ENCODE data around the gene HERC6. TPM values are rescaled to one million over a fixed set of nuclear protein-coding genes. Genes with fewer than 3 reads are reported as not detected.

The HERC6 gene
- total and polyA plus RNA-seq, 7 donors = 5.4 to 8.6 (median 7.4) TPM

DNA sequence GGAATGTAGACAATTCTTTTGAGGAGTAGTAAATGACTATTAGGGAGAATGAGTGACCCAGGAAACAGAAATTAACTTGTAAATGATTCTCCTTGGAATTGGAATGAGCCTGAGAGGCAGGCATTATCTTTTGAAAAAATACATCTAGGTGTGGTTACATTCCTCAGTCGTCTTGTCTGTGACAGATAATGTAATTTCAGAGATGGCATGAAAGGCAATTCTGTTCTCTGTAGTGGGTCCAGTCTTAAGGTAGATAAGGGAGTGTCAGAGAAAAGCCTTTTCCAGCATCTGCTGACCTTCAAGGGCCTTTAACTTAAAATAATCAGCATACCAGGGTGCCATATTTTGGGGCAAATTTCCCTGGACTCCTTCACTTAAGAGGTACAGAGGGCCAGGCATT, 35.1 kb downstream of the HERC6 start:
- no peak overlapping the region for H3K27ac ChIP-seq
- no peak for DNase-seq
- H3K36me3 ChIP-seq = no peaks in the 10 kb centered on the region
- no peaks in the 10 kb centered on the region for H3K9me3 ChIP-seq
- no peaks in the 10 kb centered on the region for H3K27me3 ChIP-seq
- 33 to 76% methylated on average over 1 of the region's 1 CpG for WGBS, 2 donors
- TF ChIP-seq POLR2AphosphoS5 (IDR thresholded peaks at IDR 0.05) = no peak
- TF ChIP-seq POLR2A (IDR thresholded peaks at IDR 0.05) = no peak
- TF ChIP-seq EP300 (IDR thresholded peaks at IDR 0.05) = no peak
- TF ChIP-seq, protein P1, sequence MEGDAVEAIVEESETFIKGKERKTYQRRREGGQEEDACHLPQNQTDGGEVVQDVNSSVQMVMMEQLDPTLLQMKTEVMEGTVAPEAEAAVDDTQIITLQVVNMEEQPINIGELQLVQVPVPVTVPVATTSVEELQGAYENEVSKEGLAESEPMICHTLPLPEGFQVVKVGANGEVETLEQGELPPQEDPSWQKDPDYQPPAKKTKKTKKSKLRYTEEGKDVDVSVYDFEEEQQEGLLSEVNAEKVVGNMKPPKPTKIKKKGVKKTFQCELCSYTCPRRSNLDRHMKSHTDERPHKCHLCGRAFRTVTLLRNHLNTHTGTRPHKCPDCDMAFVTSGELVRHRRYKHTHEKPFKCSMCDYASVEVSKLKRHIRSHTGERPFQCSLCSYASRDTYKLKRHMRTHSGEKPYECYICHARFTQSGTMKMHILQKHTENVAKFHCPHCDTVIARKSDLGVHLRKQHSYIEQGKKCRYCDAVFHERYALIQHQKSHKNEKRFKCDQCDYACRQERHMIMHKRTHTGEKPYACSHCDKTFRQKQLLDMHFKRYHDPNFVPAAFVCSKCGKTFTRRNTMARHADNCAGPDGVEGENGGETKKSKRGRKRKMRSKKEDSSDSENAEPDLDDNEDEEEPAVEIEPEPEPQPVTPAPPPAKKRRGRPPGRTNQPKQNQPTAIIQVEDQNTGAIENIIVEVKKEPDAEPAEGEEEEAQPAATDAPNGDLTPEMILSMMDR (IDR thresholded peaks at IDR 0.05) = no peak
- intact Hi-C loops (cut with DNase I) = no loop called here
- no peaks in the 10 kb centered on the region for H3K4me1 ChIP-seq
- no peak overlapping the region for H3K4me3 ChIP-seq

DNA sequence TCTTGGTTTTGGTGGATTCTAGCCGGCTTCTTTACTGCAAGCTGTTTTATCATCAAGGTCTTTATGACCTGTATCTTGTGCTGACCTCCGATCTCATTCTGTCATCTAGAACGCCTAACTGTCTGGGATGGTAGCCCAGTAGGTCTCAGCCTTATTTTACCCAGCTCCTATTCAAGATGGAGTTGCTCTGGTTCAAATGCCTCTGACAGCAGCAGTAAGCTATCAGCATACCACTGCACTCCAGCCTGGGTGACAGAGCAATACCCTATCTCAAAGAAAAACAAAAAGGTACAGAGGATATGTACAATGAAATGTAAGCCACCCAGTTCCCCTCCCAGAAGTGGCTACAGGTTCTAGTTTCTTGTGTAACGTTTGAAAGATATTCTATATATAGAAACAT, 36.1 kb downstream of the HERC6 start:
- Histone ChIP-seq H3K36me3 (no peaks in the 10 kb centered on the region), H3K27me3 (no peaks in the 10 kb centered on the region), H3K4me3 (no peak overlapping the region), H3K9me3 (no peaks in the 10 kb centered on the region), H3K4me1 (no peaks in the 10 kb centered on the region), H3K27ac (no peak overlapping the region)
- no peak for DNase-seq
- intact Hi-C loops (cut with DNase I) = no loop called here
- 91 to 92% methylated on average over 4 of the region's 4 CpGs for WGBS, 2 donors
- TF ChIP-seq, protein P1 (IDR thresholded peaks at IDR 0.05) = no peak
- TF ChIP-seq POLR2A (IDR thresholded peaks at IDR 0.05) (no peak), POLR2AphosphoS5 (IDR thresholded peaks at IDR 0.05) (no peak)

DNA sequence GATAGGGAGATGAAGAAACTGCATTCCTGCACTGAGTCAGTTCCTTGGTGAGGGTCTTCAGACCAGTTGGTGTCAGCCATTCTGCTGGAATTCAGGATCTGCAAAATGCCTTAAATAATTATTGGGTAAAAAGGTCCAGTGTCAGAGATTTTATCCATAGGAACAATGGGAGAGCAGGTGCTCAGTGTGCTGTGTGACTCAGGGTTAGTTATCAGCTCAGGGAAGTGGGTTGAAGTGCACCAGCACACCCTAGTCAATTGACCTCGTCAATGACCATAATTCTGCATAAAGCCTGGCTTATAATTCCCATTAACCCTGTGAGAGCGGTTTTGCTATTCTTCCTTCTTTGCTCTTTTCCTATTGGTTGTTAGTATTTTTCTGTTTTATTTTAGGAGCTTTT, 37.3 kb downstream of the HERC6 start:
- Histone ChIP-seq H3K9me3 (no peaks in the 10 kb centered on the region), H3K27me3 (no peaks in the 10 kb centered on the region), H3K36me3 (no peaks in the 10 kb centered on the region), H3K4me3 (no peak overlapping the region), H3K4me1 (no peaks in the 10 kb centered on the region), H3K27ac (no peak overlapping the region)
- TF ChIP-seq, protein P1 (IDR thresholded peaks at IDR 0.05) = no peak
- WGBS, 2 donors = 43 to 75% methylated on average over 2 of the region's 2 CpGs
- no peak for DNase-seq
- intact Hi-C loops (cut with DNase I) = no loop called here

DNA sequence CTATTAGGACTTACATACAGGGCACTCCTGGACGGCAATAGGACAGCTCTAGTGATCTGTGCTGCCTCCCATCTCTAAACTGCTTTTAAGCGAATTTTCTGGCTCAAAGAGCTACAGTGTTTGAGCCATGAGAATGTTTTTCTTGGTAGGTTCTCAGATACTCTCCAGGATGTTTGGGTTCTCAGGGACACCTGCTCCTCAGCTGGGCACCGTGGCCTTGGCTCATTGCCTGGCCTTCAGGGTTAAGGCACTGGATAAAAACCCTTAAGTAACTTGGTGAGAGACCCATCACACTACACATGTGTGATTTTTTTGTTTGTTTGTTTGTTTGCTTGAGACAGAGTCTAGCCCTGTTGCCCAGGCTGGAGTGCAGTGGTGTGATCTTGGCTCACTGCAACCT, 39.8 kb downstream of the HERC6 start:
- TF ChIP-seq, protein P1 (IDR thresholded peaks at IDR 0.05) = no peak
- intact Hi-C loops (cut with DNase I) = no loop called here
- H3K9me3 ChIP-seq = no peaks in the 10 kb centered on the region
- 77 to 87% methylated on average over 3 of the region's 3 CpGs for WGBS, 2 donors
- no peaks in the 10 kb centered on the region for H3K27me3 ChIP-seq
- no peaks in the 10 kb centered on the region for H3K36me3 ChIP-seq
- DNase-seq = no peak
- no peaks in the 10 kb centered on the region for H3K4me1 ChIP-seq
- H3K4me3 ChIP-seq = no peak overlapping the region
- H3K27ac ChIP-seq = no peak overlapping the region

DNA sequence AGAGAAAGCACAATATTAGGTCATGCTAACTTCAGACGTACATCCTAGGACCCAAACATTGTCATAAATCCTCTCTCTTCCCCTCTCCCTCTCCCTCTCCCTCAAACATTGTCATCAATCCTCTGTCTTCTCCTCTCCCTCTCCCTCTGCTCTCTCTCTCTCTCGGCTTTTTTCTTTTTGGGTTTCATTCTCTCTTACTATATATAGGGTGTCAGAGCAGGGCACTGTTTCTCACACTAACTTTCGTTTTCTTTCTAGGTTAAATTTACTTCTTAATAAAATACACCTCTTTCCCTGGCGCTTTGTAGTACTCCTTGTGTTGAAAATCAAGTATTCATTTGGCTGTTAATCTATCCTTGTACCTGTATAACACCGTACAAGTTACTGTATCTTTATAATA, 41.2 kb downstream of the HERC6 start:
- intact Hi-C loops (cut with DNase I) = no loop called here
- DNase-seq = no peak
- H3K4me1 ChIP-seq = no peaks in the 10 kb centered on the region
- no peaks in the 10 kb centered on the region for H3K36me3 ChIP-seq
- no peaks in the 10 kb centered on the region for H3K27me3 ChIP-seq
- TF ChIP-seq EP300 (IDR thresholded peaks at IDR 0.05) = no peak
- TF ChIP-seq, protein P1 (IDR thresholded peaks at IDR 0.05) = no peak
- no peak for TF ChIP-seq POLR2AphosphoS5 (IDR thresholded peaks at IDR 0.05)
- TF ChIP-seq POLR2A (IDR thresholded peaks at IDR 0.05) = no peak
- no peak overlapping the region for H3K4me3 ChIP-seq
- no peak overlapping the region for H3K27ac ChIP-seq
- 77 to 79% methylated on average over 5 of the region's 5 CpGs for WGBS, 2 donors
- no peaks in the 10 kb centered on the region for H3K9me3 ChIP-seq

All from sigmoid colon (tissue), 7 donors.